BE2C (cell line): Measurements from ENCODE around the gene FOXJ1.

Source experiments
- DNase-seq: peaks from one replicate; pipeline ENCODE4 v3.0.0-alpha.2; 2020
- H3K27me3 ChIP-seq: fragments of 250-450 bp; sonication (Bioruptor Pico); 2 replicates; pipeline ENCODE4 v1.5.1; 2020; ENCODE audit warnings: mild to moderate bottlenecking
- H3K36me3 ChIP-seq: fragments of 250-450 bp; sonication (Bioruptor Pico); 2 replicates; pipeline ENCODE4 v1.5.1; 2020; ENCODE audit warnings: mild to moderate bottlenecking
- H3K4me1 ChIP-seq: fragments of 250-450 bp; sonication (Bioruptor Pico); 2 replicates; pipeline ENCODE4 v1.5.1; 2020
- H3K4me3 ChIP-seq: 2 replicates; pipeline ENCODE4 v1.5.1; 2011; ENCODE audit warnings: low read depth, low read length
- H3K9me3 ChIP-seq: fragments of 250-450 bp; sonication (Bioruptor Pico); 2 replicates; pipeline ENCODE4 v1.5.1; 2020
- TF ChIP-seq, protein P1 (sequence below): IDR thresholded peaks from 2 replicates; pipeline ENCODE4 v1.5.1; 2012; ENCODE audit warnings: mild to moderate bottlenecking, low read depth, low read length

The FOXJ1 gene

DNA sequence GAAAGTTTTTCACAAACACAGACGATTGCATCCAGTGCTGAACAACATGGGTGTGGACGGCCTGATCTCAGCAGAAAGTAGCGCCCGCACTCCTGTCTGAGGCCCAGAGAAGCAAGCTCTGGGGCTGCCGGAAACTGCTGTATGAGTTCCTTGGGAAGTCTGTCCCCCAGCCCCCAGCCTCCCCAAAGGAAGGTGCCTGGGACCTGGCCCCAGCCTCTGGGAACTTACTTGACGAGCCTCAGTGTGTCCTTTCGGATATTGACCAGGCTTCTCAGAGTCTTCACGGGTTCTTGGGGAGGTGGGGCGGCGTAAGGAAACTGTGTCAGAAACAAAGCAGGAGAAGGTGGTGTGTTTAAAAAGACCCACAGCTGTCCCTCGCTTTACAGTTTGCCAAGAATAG lies 32.4 kb upstream of the FOXJ1 start:
- Histone ChIP-seq H3K4me3 (no peak overlapping the region), H3K36me3 (no peaks in the 10 kb centered on the region), H3K4me1 (no peaks in the 10 kb centered on the region), H3K27me3 (no peaks in the 10 kb centered on the region), H3K9me3 (no peaks in the 10 kb centered on the region)
- no peak for DNase-seq
- TF ChIP-seq, protein P1, sequence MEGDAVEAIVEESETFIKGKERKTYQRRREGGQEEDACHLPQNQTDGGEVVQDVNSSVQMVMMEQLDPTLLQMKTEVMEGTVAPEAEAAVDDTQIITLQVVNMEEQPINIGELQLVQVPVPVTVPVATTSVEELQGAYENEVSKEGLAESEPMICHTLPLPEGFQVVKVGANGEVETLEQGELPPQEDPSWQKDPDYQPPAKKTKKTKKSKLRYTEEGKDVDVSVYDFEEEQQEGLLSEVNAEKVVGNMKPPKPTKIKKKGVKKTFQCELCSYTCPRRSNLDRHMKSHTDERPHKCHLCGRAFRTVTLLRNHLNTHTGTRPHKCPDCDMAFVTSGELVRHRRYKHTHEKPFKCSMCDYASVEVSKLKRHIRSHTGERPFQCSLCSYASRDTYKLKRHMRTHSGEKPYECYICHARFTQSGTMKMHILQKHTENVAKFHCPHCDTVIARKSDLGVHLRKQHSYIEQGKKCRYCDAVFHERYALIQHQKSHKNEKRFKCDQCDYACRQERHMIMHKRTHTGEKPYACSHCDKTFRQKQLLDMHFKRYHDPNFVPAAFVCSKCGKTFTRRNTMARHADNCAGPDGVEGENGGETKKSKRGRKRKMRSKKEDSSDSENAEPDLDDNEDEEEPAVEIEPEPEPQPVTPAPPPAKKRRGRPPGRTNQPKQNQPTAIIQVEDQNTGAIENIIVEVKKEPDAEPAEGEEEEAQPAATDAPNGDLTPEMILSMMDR: no peak

DNA sequence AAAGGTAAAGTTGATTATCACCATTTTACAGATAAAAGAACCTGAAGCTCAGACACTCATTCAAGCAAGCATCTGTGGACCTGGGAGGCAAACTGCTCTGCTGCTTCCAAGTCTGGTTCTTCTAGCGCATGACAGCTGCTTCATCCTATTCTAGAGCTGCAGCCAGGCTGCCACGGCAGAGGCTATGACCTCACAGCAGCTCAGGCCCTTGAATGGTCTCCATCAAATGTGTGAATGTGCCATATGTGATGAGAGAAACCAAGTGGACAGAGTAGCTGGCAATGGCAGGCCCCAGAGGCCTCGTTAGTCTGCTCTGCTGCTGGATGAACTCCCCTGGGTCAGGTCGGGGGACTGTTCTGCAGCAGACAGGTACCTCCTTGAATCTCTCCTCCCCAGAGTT lies 30.7 kb upstream of the FOXJ1 start:
- Histone ChIP-seq H3K9me3 (no peaks in the 10 kb centered on the region), H3K36me3 (no peaks in the 10 kb centered on the region), H3K4me1 (no peaks in the 10 kb centered on the region), H3K27me3 (no peaks in the 10 kb centered on the region), H3K4me3 (no peak overlapping the region)
- TF ChIP-seq, protein P1: no peak
- DNase-seq: no peak

DNA sequence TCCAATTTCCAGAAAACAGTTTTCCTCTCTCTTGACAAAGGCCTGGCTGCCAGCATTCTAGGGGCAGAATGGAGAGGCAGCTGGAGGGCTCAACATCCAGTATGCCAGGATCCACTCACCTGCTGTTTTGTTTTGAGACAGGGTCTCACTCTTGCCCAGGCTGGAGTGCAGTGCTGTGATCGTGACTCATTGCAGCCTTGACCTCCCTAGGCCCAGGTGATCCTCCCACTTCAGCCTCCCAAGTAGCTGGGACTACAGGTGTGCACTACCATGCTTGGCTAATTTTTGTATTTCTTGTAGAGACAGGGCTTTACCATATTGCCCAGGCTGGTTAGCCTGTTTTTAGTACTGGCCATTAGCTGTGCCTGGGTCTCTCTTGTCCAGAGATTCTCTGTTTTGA lies 29.1 kb upstream of the FOXJ1 start:
- DNase-seq: no peak
- Histone ChIP-seq H3K27me3 (no peaks in the 10 kb centered on the region), H3K4me3 (no peak overlapping the region), H3K36me3 (no peaks in the 10 kb centered on the region), H3K4me1 (no peaks in the 10 kb centered on the region), H3K9me3 (no peaks in the 10 kb centered on the region)
- TF ChIP-seq, protein P1: no peak

DNA sequence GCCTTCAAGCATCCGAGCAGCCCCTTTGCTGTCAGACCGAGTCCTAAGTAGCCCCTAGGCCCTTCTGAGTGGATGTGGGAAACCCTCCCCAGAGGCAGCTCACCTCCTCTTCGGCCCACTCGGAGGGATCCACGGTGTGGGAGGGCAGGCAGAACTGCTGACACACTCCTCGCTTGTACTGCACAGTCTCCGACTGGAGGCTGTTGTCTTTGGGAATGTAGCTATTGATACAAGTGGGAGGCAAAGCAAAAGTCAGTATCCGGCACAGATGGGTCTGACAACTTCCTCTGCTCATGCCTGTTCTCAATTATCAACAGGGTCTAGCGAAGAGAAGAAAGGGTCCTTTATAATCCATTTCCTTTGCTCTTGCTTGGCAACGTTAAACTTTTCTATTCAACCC lies 25.9 kb upstream of the FOXJ1 start:
- TF ChIP-seq, protein P1: no peak
- H3K27me3 ChIP-seq: no peaks in the 10 kb centered on the region
- no peak for DNase-seq
- H3K4me3 ChIP-seq: no peak overlapping the region
- H3K9me3 ChIP-seq: no peaks in the 10 kb centered on the region
- H3K4me1 ChIP-seq: no peaks in the 10 kb centered on the region
- H3K36me3 ChIP-seq: no peaks in the 10 kb centered on the region

DNA sequence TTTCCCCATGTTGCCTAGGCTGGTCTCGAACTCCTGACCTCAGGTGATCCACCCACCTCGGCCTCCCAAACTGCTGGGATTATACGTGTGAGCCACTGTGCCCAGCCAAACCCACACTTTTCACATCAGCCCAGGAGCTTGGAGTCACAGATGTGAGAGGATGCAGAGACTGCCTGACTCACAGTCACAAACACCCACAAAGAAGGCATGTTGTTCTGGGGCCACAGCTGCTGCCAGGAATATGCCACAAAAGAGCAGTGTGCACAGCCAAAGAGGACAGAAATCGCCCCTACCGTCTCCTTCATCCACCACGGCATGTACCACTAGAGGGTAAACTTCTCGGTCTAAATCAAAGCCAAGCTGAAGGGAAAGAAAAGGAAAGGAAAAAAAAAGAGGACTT lies 25.1 kb upstream of the FOXJ1 start:
- H3K4me3 ChIP-seq: no peak overlapping the region

DNA sequence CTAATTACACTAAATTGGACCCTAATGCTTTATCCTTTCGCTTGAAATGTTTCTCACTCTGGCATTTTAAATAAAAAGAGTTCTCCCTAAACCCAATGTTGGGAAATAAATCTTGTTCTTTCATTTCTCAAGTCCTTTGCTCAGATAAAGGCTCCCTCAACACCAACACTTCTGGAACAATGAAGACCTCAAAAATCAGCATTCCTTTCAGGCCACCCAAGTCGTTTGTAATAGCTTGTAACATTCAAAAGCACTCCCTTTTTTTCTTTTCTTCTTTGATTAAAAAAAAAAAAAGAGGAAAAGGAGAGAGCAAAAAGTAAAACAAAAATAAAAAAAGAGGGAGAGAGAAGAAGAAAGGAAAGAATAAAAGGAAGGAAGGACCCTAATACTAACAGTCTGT lies 23.3 kb upstream of the FOXJ1 start:
- Histone ChIP-seq H3K36me3 (no peaks in the 10 kb centered on the region), H3K4me3 (no peak overlapping the region), H3K4me1 (no peaks in the 10 kb centered on the region), H3K27me3 (no peaks in the 10 kb centered on the region), H3K9me3 (no peaks in the 10 kb centered on the region)
- DNase-seq: no peak
- TF ChIP-seq, protein P1: no peak

More for the DNA sequence above, 25.1 kb upstream of the FOXJ1 start:
- TF ChIP-seq, protein P1: no peak
- Histone ChIP-seq H3K36me3 (no peaks in the 10 kb centered on the region), H3K4me1 (no peaks in the 10 kb centered on the region), H3K9me3 (no peaks in the 10 kb centered on the region), H3K27me3 (no peaks in the 10 kb centered on the region)
- DNase-seq: no peak
